HepG2 (cell line): ENCODE data around the gene DNMT3B. TPM values are rescaled to one million over a fixed set of nuclear protein-coding genes. Genes with fewer than 3 reads are reported as not detected.
A peak's percentile ranks its signal among the peaks of the same experiment; 100 is the strongest.

ENCODE experiments used
- ARID4A ChIP-seq: sonication (generic); formaldehyde crosslinking; IDR thresholded peaks from 2 replicates; pipeline ENCODE4 v1.5.0; 2020; ENCODE audit warnings: mild to moderate bottlenecking, missing genetic modification reagents, borderline replicate concordance
- ASH2L ChIP-seq: fragments of 300-600, 200-600 bp; sonication (generic); IDR thresholded peaks from 2 replicates; pipeline ENCODE4 v1.7.0; 2017; ENCODE audit warnings: low read depth, mild to moderate bottlenecking, moderate library complexity, mixed read lengths, low read length; ENCODE audit not compliant: insufficient read length
- FOXA3 ChIP-seq: IDR thresholded peaks from 2 replicates; pipeline ENCODE4 v1.6.1; 2016; ENCODE audit warnings: missing genetic modification reagents, missing compliant biosample characterization
- FOXP4 ChIP-seq: sonication (generic); formaldehyde crosslinking; IDR thresholded peaks from 2 replicates; pipeline ENCODE4 v1.4.0; 2020; ENCODE audit warnings: missing genetic modification reagents
- HBP1 ChIP-seq: IDR thresholded peaks from 2 replicates; pipeline ENCODE4 v1.6.1; 2016; ENCODE audit warnings: low read depth, control low read depth
- ISL2 ChIP-seq: sonication (generic); formaldehyde crosslinking; IDR thresholded peaks from 2 replicates; pipeline ENCODE4 v1.5.0; 2020; ENCODE audit warnings: missing genetic modification reagents
- NONO ChIP-seq, 2 experiments: fragments of 450-650 bp in 1 of 2; sonication (generic) in 1 of 2; formaldehyde crosslinking in 1 of 2; IDR thresholded peaks in 1 of 2; conservative IDR thresholded peaks in 1 of 2; 2 replicates each; pipeline versions ENCODE4 v1.6.1 to v1.8.0; 2017 to 2022; ENCODE audit warnings: mild to moderate bottlenecking in 1 of 2, missing genetic modification reagents in 1 of 2, moderate library complexity in 1 of 2
- RBFOX2 ChIP-seq: fragments of 200-400 bp; formaldehyde crosslinking; IDR thresholded peaks from 2 replicates; pipeline ENCODE4 v1.6.1; 2017; ENCODE audit warnings: low read depth, mild to moderate bottlenecking, low read length
- SMC3 ChIP-seq: IDR thresholded peaks from 2 replicates; pipeline ENCODE4 v1.6.1; 2011; ENCODE audit warnings: low read length, improper control_type of control experiment
- SNAI1 ChIP-seq: sonication (generic); formaldehyde crosslinking; IDR thresholded peaks from 2 replicates; pipeline ENCODE4 v1.5.0; 2020; ENCODE audit warnings: mild to moderate bottlenecking, missing genetic modification reagents, borderline replicate concordance
- SPEN ChIP-seq: sonication (generic); formaldehyde crosslinking; IDR thresholded peaks from 2 replicates; pipeline ENCODE4 v1.5.1; 2020; ENCODE audit warnings: low read depth, mild to moderate bottlenecking, missing genetic modification reagents
- STAG1 ChIP-seq: sonication (generic); formaldehyde crosslinking; IDR thresholded peaks from 2 replicates; pipeline ENCODE4 v1.4.0; 2020; ENCODE audit warnings: missing genetic modification reagents
- TSC22D2 ChIP-seq: sonication (generic); formaldehyde crosslinking; IDR thresholded peaks from 2 replicates; pipeline ENCODE4 v1.5.1; 2020; ENCODE audit warnings: missing genetic modification reagents, mild to moderate bottlenecking, borderline replicate concordance
- ZNF143 ChIP-seq: sonication (generic); formaldehyde crosslinking; IDR thresholded peaks from 2 replicates; pipeline ENCODE4 v1.4.0; 2020; ENCODE audit warnings: missing genetic modification reagents
- ZNF558 ChIP-seq: sonication (generic); formaldehyde crosslinking; IDR thresholded peaks from 2 replicates; pipeline ENCODE4 v1.9.0; 2022; ENCODE audit warnings: mild to moderate bottlenecking, missing genetic modification reagents, borderline replicate concordance
- ZNF777 ChIP-seq: sonication (generic); formaldehyde crosslinking; IDR thresholded peaks from 2 replicates; pipeline ENCODE4 v1.4.0; 2020; ENCODE audit warnings: missing genetic modification reagents
- ZNF788 ChIP-seq: sonication (generic); formaldehyde crosslinking; IDR thresholded peaks from 2 replicates; pipeline ENCODE4 v1.5.0; 2020; ENCODE audit warnings: mild to moderate bottlenecking, missing genetic modification reagents, borderline replicate concordance
- ZNF816 ChIP-seq: sonication (generic); formaldehyde crosslinking; IDR thresholded peaks from 2 replicates; pipeline ENCODE4 v1.8.0; 2022; ENCODE audit warnings: missing genetic modification reagents, mild to moderate bottlenecking, borderline replicate concordance
- ZSCAN9 ChIP-seq: IDR thresholded peaks from 2 replicates; pipeline ENCODE4 v1.6.1; 2016; ENCODE audit warnings: borderline replicate concordance
- polyA plus RNA-seq, 8 experiments: library from polyadenylated mRNA; depleted of rRNA in 3 of 8; stranded (reverse) in 7 of 8; unstranded in 1 of 8; fragments of >200 nt; fragmentation: Illumina TruSeq in 4 of 8; extraction: Trizol in 4 of 8; gene quantifications; 2 replicates each; pipeline versions ENCODE4 v1.2.1 to v1.2.3, GENCODE V29; 2011 to 2016; ENCODE audit warnings: low read depth in 4 of 8, missing spikeins in 1 of 8, mixed read lengths in 1 of 8; ENCODE audit not compliant: insufficient read depth in 1 of 8
- total RNA-seq, 5 experiments: library from RNA; depleted of rRNA; stranded (reverse); fragments of >200 nt; fragmentation: Illumina TruSeq; extraction: Trizol; gene quantifications; 2 replicates each; pipeline ENCODE4 v1.2.3, GENCODE V29; 2016; ENCODE audit warnings: low read depth in 1 of 5

The DNMT3B gene
- total and polyA plus RNA-seq, 2 of the 13 experiments (the other 11 are each of a cell fraction or from before 2014, with no cell fraction given): 3.8 to 13.9 TPM

GRCh38 chr20:32743237-32744112 lies 18.7 kb upstream of the DNMT3B start, which contains the start of gene COMMD7 (continued):
- TF ChIP-seq FOXP4 (CRISPR knock-in tag) (0 out of 2 replicates have a peak, but pooled peaks have one; percentile 22), SPEN (peak; percentile 82), ZNF558 (CRISPR knock-in tag) (peak; percentile 3; the same call in 1 of the 2 replicates), RBFOX2 (peak; percentile 86), ISL2 (CRISPR knock-in tag) (peak; percentile 32; the same call in 1 of the 2 replicates), ZNF143 (CRISPR knock-in tag) (no peak), STAG1 (CRISPR knock-in tag) (0 out of 2 replicates have a peak, but pooled peaks have one; percentile 10), NONO (IDR thresholded peaks at IDR 0.05) (no peak), NONO (CRISPR knock-in tag; conservative IDR thresholded peaks at IDR 0.05) (peak; percentile 67), ZNF816 (0 out of 2 replicates have a peak, but pooled peaks have one; percentile 63), ASH2L (peak; percentile 85), FOXA3 (CRISPR knock-in tag) (peak; percentile 36; the same call in 1 of the 2 replicates), SNAI1 (CRISPR knock-in tag) (no peak), TSC22D2 (CRISPR knock-in tag) (peak; percentile 79; the same call in 1 of the 2 replicates), ZNF788 (CRISPR knock-in tag) (0 out of 2 replicates have a peak, but pooled peaks have one; percentile 14), SMC3 (0 out of 2 replicates have a peak, but pooled peaks have one; percentile 4), HBP1 (CRISPR knock-in tag) (peak; percentile 35; the same call in 1 of the 2 replicates), ZSCAN9 (CRISPR knock-in tag) (no peak), ARID4A (peak; percentile 68; the same call in 1 of the 2 replicates), ZNF777 (CRISPR knock-in tag) (peak; percentile 93)
